HG03565 (cell line): Measurements from ENCODE around the gene ECHDC1.
"Not testable (repeated sequence)": the region's sequence is repeated elsewhere in the genome, so short reads cannot be mapped to it uniquely, and the experiment has no call there.

Source experiments
- ATAC-seq: cut with Tn5 transposase; IDR thresholded peaks from one replicate; pipeline ENCODE4 v1.9.1; 2021; ENCODE audit warnings: mild to moderate bottlenecking, moderate library complexity; ENCODE audit not compliant: unreplicated experiment

ECHDC1 gene

GRCh38 chr6:127342946-127343808 lies at the start of gene ECHDC1:
Gene ECHDC1 (minus strand): TSS chr6:127343609. CDS start chr6:127331028, 12,581 bp downstream.
- peak; percentile 50 for ATAC-seq

- ATAC-seq = no peak
Measured at GRCh38 chr6:127392301-127392700, 48.9 kb upstream of the ECHDC1 start.

- no peak for ATAC-seq
Measured at GRCh38 chr6:127391094-127391953, 47.9 kb upstream of the ECHDC1 start.

GRCh38 chr6:127389706-127390105 lies 46.3 kb upstream of the ECHDC1 start:
- no peak for ATAC-seq

GRCh38 chr6:127385668-127386430 lies 42.4 kb upstream of the ECHDC1 start:
- ATAC-seq = no peak

- not testable (repeated sequence) for ATAC-seq
Measured at GRCh38 chr6:127384848-127385247, 41.4 kb upstream of the ECHDC1 start.

- ATAC-seq = no peak
Measured at GRCh38 chr6:127383988-127384387, 40.6 kb upstream of the ECHDC1 start.

GRCh38 chr6:127382413-127382812 lies 39.0 kb upstream of the ECHDC1 start:
- ATAC-seq = no peak

GRCh38 chr6:127381384-127381783 lies 38.0 kb upstream of the ECHDC1 start:
- no peak for ATAC-seq

- no peak for ATAC-seq
Measured at GRCh38 chr6:127376685-127377084, 33.3 kb upstream of the ECHDC1 start.

GRCh38 chr6:127367023-127367375 lies 23.6 kb upstream of the ECHDC1 start:
- no peak for ATAC-seq

GRCh38 chr6:127366282-127367022 lies 23.0 kb upstream of the ECHDC1 start:
- ATAC-seq = no peak

- no peak for ATAC-seq
Measured at GRCh38 chr6:127365874-127366273, 22.5 kb upstream of the ECHDC1 start.

GRCh38 chr6:127352524-127352923 lies 9.1 kb upstream of the ECHDC1 start:
- ATAC-seq = no peak

- no peak for ATAC-seq
Measured at GRCh38 chr6:127349980-127350379, 6.6 kb upstream of the ECHDC1 start.

- ATAC-seq = no peak
Measured at GRCh38 chr6:127348028-127348661, 4.7 kb upstream of the ECHDC1 start.

GRCh38 chr6:127347178-127347577 lies 3.8 kb upstream of the ECHDC1 start:
- no peak for ATAC-seq

GRCh38 chr6:127345521-127345920 lies 2.1 kb upstream of the ECHDC1 start:
- ATAC-seq = no peak

- ATAC-seq = no peak
Measured at GRCh38 chr6:127343809-127344659, 625 bp upstream of the ECHDC1 start.
